ENCODE results near the gene MVK. TPM values are rescaled to one million over a fixed set of nuclear protein-coding genes. Genes with fewer than 3 reads are reported as not detected.
A peak's percentile ranks its signal among the peaks of the same experiment; 100 is the strongest.
"Not testable (repeated sequence)": the region's sequence is repeated elsewhere in the genome, so short reads cannot be mapped to it uniquely, and the experiment has no call there.

MVK gene
- total RNA-seq, 1 donor from 2014 or later = 18.6 TPM

DNA sequence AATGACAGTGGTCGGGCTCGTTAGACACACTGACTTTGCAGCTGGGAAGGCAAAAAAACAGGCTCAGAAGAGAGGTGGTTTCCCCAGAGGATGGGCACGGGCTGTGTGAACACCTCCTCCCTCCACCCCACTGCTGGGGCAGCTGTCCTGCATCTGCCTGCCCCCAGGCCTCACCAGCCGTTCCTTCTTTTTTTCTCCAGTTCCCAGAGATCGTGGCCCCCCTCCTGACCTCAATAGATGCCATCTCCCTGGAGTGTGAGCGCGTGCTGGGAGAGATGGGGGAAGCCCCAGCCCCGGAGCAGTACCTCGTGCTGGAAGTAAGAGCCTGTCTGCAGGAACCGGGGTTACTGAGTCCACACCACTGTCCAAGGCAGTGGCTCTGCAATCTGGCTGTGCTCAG is 17.4 kb downstream of the MVK start:
- DNase-seq = no peak

DNA sequence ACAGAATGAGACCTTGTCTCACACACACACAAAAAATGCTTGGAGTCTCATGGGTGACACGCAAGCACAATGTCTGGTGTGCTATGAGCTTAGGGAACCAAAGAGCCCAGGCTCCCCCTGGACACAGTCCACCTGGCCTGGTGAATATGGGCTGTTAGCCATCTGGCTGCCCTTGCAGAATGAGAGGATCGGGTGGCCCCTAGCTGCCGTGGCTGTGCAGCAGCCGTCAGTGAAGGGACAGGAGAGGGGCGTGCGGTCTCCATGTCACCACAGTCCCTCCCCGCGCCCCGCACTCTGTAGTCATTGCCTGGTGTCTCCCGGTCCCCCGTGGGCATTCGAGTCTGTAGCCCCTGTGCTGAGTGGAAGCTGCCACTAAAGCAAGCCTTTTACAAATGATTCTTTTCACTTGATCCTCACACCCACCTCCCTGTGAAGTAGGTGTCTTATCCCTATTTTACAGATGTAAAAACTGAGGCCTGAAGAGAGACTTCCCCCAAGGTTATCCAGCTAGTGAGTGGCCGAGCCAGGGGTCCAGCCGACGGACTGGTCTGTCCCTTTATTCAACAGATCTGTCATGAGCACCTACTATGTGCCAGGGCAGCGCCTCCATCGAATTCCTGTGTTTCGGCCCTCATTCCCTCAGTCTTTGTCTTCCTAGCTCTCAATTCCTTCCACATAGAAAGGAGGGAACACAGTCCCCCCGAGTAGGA is 18.8 kb downstream of the MVK start:
- DNase-seq = no peak

- no peak for DNase-seq
Measured at GRCh38 chr12:109592905-109593272, 19.3 kb downstream of the MVK start.

GRCh38 chr12:109594556-109595317 is 21.1 kb downstream of the MVK start:
- DNase-seq = no peak

DNA sequence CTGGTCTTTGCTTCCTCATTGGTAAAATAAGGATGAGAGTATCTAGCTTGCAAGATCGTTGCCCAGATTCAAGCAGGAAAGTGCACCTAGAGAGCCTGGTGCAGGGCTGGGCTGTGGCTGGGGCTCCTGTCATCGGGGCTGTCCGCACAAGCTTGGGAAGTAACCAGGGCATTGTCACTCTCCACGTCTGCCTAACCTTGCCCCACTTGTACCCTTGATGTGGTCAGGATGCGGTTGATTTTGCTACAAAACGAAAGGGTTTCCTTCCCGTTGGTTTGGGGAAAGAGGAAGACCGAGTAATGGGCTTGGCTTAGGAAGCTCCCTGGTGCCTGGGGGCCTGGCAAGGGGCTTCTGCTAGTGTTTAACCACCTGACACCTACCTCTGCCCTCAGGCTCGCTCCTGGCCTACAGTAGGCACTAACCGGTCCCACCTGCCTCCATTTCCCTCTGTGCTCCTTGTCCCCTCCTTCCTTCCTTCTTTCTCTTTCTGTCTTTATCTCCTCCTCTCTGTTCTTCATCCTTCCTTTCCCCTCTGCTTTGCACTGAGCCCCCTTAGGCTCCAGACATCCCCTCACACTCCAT is 21.8 kb downstream of the MVK start:
- DNase-seq = no peak

GRCh38 chr12:109596418-109597244 is 23.0 kb downstream of the MVK start:
- no peak for DNase-seq

- no peak for DNase-seq
Measured at GRCh38 chr12:109597414-109597794, 23.8 kb downstream of the MVK start.

DNA sequence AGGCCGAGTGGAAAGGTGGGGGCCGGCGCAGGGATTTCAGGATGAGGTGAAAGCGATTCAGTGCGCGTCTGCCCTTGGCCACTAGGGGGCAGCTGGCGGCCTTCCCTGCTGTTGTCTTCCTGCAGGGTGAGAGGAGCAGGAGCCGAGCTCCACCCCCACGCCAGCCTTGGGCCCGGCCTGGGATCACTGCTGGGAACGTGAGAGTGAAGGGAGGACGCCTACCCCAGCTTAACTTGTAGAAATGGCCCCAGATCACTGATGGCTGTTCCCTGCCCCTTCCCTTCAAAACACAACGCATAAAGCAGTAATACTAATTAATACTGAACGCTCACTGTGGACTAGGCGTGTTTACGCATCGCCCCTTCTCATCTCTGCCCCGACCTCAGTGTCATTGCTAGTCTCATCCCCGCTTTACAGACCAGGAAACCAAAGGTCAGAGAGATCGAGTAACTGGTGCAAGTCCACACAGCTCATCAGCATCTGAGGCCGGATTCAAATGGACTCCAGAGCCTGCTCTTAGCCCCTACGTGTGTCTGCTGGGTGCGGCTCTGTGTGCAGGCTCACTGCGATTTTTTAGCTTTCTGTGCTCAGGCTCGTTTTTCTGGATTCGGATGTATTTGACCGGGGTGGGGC is 24.3 kb downstream of the MVK start:
- DNase-seq = peak; percentile 78

DNA sequence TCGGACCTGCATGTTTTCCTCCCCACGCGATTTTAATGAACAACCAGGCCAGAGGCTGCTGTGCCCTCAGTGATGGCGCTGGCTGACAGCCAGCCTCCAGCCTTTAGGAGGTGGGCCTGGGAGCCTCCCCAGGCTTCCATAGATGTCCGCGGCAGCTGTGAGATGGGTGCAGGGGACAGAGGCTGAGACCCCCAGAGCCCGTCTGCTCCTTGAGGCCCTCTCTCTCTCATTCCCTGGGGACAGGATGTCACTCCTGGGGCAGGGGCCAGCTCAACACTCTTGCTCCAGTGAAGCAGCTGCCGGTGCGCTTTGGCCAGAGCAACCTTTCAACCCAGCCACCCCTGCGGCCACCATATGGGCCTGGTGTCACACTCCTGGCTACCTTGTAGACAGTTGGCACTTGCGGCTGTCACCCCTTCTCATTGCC is 24.8 kb downstream of the MVK start:
- DNase-seq = no peak

GRCh38 chr12:109599087-109599486 is 25.5 kb downstream of the MVK start:
- no peak for DNase-seq

GRCh38 chr12:109600481-109600880 is 26.9 kb downstream of the MVK start:
- no peak for DNase-seq

DNA sequence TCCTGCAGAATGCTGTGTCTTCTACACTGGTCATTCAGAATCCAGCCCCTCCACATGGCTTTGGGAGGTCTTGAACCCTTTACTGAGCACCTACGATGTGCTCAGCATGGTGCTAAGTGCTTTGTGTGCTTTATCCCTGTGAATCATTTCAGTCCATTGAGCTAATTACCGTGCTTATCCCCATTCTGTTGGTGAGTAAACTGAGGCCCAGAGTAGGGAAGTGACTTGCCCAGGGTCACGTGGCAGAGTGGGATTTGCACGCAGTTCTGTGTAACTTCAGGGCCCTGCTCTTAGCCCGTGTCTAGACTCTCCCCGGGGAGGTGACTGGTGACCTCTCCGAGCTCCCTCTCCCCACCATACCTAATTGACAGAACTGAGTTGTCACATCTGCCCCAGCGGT is 27.4 kb downstream of the MVK start:
- DNase-seq = no peak

DNA sequence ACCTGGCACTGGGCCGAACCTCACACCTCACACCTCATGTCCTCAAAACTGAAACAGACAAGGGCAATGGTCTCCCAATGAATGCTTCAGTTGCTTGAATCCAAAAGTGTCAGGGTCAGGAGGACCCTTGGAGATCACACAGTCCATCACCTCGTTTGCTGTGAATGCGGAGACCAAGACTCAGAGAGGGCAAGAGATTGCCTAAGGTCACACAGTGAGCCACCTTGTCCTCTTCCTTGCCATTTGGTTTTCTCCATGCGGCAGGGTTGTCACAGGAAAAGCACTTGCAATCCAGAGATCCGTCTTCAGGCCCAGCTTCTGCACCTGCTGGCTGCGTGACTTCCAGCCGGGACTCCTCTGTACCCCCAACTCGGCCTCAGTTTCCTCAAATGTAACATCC is 28.0 kb downstream of the MVK start:
- no peak for DNase-seq

GRCh38 chr12:109602132-109602531 is 28.5 kb downstream of the MVK start:
- DNase-seq = not testable (repeated sequence)

GRCh38 chr12:109604132-109604585 is 30.6 kb downstream of the MVK start:
- no peak for DNase-seq

- no peak for DNase-seq
Measured at GRCh38 chr12:109605016-109605415, 31.4 kb downstream of the MVK start.

DNA sequence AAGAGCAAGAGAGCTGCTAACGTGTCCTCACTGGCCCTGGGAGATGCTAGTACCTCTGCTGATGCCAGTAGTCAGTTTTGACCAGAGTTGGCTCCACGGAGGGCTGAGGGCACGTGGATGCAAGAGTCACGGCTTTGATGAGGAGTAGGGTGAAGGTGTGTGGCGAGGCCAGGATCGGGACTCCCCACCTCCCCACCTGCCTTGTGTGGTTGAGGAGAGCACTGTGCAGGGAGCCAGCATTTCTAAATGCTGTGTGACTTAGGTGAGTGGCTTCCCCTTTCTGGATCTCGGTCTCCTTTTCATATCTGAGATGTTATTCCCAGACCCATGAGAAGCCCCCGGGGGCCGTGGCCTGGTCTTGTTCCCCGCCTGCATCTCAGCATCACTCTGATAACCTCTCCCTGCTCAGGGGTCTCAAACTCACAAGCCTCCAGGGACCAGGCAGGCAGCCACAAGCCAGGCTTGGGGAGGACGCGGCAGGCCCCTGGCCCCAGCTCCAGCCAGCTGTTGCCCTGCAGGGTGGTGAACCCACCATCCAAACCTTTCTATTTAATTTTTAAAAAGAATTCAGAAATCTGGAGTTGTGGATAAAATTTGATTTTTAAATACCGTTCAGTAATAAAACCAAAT is 32.1 kb downstream of the MVK start:
- DNase-seq = no peak

- peak; percentile 28 for DNase-seq
Measured at GRCh38 chr12:109606320-109607028, 32.9 kb downstream of the MVK start.

DNA sequence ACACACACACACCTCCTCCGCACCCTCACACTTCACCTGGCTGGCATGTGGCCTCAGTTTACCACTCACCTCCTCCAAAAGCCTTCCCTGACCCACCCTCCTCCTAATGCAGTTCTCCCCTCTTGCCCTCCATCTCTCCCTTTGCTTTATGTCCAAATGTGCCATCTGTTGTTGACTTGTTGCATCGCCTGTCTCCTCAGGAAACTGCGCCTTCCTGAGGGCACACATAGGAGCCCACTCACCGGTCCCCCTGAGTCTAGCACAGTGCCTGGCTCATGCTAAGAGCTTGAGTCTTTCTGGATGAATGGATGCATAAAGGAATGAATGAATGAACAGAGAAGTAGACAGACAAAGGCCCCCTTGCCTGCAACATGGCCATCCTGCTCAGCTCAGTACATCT is 34.0 kb downstream of the MVK start:
- DNase-seq = no peak

DNA sequence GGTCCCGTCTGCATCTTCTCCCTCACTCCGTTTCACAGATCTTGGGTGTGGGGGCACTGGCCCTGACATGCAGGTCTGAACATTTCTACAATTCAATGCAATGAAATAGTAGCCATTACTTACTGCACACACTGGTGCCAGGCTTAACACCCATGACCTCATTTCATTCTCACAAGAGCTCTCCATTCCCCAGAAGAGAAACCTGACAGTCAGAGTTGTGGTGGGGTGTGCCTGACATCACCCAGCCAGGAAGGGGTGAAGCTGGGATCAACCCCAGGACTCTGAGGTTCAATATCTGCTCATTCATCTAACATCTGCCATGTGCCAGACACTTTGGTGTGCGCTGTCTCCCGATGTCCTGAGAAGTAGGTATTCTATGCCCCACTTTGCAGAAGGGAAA is 34.7 kb downstream of the MVK start:
- no peak for DNase-seq

DNA sequence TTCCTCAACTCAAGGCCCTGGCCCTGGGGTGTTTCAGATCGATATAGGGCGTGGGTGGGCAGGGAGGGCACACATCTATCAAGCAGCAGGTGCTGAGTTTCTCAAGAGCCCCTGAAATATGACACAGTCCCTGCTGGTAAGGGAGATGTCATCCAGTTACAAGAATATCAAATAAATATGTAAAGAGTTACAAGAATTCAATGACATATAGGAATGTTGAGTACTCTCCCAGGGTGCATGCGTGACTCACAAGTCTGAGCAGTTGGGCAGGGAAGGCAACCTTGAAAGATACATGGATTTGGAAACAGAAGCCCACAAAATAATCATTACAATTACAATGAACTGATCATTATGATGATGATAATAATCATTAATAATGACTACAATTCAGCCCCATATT is 35.2 kb downstream of the MVK start:
- no peak for DNase-seq
